ENCODE data around the gene AUTS2.

DNA sequence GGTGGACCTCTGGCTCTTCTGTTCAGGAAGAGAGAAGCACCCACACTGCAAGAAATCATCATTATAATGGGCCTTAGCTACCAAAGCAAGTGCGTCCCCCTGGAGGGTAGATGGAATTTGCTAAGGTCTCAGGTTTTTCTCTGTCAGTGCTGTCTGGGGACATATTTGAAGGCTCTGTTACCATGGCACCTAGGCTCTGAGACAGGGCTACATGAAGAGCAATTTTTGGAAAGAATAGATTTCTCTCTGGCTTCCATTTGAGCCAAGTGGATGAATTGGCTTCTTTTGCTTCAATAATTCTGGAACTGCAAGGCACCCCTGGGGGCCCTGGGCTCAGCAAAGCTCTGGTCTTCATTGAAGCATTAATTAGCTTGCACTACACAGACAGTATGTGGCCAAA is 1184.5 kb downstream of the AUTS2 start:
- TF ChIP-seq, protein P1, sequence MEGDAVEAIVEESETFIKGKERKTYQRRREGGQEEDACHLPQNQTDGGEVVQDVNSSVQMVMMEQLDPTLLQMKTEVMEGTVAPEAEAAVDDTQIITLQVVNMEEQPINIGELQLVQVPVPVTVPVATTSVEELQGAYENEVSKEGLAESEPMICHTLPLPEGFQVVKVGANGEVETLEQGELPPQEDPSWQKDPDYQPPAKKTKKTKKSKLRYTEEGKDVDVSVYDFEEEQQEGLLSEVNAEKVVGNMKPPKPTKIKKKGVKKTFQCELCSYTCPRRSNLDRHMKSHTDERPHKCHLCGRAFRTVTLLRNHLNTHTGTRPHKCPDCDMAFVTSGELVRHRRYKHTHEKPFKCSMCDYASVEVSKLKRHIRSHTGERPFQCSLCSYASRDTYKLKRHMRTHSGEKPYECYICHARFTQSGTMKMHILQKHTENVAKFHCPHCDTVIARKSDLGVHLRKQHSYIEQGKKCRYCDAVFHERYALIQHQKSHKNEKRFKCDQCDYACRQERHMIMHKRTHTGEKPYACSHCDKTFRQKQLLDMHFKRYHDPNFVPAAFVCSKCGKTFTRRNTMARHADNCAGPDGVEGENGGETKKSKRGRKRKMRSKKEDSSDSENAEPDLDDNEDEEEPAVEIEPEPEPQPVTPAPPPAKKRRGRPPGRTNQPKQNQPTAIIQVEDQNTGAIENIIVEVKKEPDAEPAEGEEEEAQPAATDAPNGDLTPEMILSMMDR (IDR thresholded peaks at IDR 0.05; ENCODE audit: low read length) = no peak
- TF ChIP-seq EZH2 (IDR thresholded peaks at IDR 0.05; ENCODE audit: borderline replicate concordance, low read length) = no peak

Measured in OCI-LY1 (cell line).